GM19099 (cell line): ENCODE measurements around the gene KHSRP.

Source experiments
- POLR2A ChIP-seq: IDR thresholded peaks from 3 replicates; pipeline ENCODE4 v1.6.1; 2011; ENCODE audit warnings: low read depth; ENCODE audit not compliant: insufficient read length; ENCODE audit errors: extremely low read depth

Gene KHSRP

GRCh38 chr19:6424195-6424938 is at the start of gene KHSRP:
Gene KHSRP (minus strand): TSS chr19:6424811. CDS start chr19:6424701, 110 bp downstream.
- TF ChIP-seq POLR2A, result peak; percentile 82

DNA sequence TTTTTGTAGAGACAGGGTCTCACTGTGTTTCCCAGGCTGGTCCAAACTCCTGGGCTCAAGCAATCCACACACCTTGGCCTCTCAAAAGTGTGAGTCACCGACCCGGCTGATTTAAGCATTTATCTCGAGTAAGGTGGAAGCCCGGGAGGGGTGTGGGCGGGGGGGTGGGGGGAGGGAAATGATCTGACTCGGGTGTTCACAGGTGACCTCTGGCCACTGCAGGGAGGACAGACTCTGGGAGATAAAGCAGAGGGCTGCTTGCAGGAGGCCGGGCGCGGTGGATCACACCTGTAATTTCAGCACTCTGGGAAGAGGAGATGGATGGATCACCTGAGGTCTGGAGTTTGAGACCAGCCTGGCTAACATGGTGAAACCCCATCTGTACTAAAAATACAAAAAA is 49.0 kb upstream of the KHSRP start:
- no peak for TF ChIP-seq POLR2A

- no peak for TF ChIP-seq POLR2A
These were observed 48.1 kb upstream of the KHSRP start for GRCh38 chr19:6472713-6473112.

- TF ChIP-seq POLR2A, result no peak
These were observed 46.5 kb upstream of the KHSRP start for GRCh38 chr19:6471076-6471475.

DNA sequence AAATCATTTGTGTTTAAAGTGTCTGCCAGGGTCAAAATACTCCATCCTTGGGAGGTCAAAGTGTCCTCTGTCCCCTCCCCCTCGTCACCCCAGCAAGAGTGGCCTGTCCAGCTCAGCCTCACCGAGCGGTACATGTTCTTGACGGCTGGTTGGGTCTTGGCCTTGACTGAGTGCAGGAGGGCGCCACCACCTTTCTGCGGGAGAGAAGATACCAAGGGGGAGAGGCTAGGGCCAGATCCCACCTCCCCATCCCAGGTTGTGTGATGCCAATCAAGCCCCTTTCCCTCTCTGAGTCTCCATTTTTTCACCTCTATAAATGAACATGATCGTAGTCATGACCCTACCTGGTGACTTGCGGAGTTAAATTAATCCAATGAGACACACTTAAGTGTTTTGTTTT is 45.6 kb upstream of the KHSRP start:
- TF ChIP-seq POLR2A, result no peak

- no peak for TF ChIP-seq POLR2A
These were observed 42.8 kb upstream of the KHSRP start for GRCh38 chr19:6467384-6467783.

DNA sequence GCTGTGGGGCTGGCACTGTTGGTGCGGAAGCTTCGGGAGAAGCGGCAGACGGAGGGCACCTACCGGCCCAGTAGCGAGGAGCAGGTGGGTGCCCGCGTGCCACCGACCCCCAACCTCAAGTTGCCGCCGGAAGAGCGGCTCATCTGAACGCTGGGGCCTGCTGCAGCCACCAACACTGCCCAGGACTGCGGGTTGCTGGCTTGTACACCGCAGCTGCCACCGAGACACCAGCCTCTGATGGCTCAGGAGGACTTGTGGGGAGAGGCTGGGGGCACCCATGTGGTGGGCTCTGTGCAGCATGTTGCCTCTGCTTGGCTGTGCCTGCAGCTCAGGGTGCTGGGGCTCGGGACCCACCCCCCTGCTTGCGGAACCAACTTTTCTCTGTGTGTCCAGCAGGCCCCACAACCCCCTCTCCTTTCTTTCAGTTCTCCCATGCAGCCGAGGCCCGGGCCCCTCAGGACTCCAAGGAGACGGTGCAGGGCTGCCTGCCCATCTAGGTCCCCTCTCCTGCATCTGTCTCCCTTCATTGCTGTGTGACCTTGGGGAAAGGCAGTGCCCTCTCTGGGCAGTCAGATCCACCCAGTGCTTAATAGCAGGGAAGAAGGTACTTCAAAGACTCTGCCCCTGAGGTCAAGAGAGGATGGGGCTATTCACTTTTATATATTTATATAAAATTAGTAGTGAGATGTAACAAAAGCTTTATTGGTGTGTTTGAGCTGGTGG is 42.1 kb upstream of the KHSRP start:
- no peak for TF ChIP-seq POLR2A

- no peak for TF ChIP-seq POLR2A
These were observed 41.1 kb upstream of the KHSRP start for GRCh38 chr19:6465663-6466062.

GRCh38 chr19:6465006-6465405 is 40.4 kb upstream of the KHSRP start:
- TF ChIP-seq POLR2A, result no peak

- TF ChIP-seq POLR2A, result no peak
These were observed 39.7 kb upstream of the KHSRP start, which contains the start of gene CRB3 for GRCh38 chr19:6464070-6464873. Gene CRB3 (plus strand): TSS chr19:6464271. CDS start chr19:6464702, 431 bp downstream.

- TF ChIP-seq POLR2A, result peak; percentile 60
These were observed 35.7 kb upstream of the KHSRP start for GRCh38 chr19:6460099-6460884.

DNA sequence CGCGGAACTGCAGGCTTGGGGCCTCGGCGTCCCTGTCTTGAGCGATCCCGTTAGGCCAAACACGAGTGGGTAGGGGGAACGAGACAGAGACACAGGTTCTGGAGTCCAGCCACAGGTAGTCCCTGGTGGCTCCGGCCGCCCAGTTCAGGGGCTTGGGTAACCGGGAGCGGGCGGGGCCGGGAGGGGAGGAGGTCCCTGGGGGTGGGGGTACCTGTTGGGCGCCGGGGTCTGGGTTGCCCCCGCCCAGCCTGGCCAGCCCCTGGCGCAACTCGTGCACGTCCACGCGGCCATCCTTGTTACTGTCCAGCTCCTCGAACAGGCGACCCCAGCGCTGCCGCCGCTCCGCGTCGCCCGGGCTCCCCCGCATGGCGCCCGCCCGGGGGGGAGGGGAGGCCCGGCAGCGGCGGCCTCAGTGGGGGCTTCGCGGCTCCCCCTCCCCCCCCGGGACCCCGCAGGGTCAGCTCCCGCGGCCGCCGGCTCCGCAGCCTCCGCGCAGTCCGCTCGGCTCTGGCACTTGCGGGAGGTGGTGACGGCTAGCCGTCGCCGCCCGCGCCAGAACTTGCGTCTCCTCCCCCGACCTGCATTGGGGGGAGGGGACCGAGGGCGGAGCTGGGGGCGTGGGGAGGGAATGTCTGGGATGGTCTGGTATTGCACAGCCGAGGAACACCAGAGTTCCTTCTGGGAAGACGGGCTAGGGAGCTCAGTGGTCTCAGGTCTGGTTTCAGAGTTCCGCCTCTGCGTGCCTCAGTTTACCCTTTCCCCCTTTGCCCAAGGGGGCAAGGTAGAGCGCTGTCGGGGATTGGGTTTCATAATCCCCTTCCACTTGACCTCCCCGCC is 34.9 kb upstream of the KHSRP start, which contains the start of gene SLC25A23:
TSS of gene SLC25A23 (minus strand) at position 531 of the 837 bp plus-strand sequence. CDS start at position 367, 164 bp downstream.
- peak; percentile 55 for TF ChIP-seq POLR2A

DNA sequence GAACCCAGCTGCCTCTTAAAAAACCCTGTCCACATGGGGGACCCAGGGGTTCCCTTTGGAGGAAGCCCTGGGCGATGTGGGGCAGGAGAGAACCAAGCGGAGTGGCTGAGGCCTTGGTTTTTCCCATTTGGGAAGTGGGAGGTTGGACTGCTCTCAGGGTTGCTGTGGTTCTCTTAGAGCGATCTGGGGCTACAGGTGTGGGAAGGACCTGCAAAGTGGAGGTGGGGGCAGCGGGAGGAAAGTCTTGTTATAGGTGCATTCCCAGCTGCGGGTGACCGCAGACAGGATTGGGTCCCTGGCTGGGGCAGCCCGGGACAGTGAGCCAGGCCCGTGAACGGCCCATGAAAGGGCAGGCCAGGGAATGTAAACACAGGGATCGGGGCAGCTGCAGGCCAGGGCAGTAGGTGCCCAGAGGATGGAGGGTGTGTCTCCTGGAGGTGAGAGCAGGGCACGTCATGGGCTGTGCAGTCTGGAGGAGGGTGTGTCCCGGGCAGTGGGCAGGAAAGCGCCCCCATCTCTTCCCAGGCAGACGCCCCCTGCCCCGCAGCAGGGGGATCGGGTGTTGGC is 34.2 kb upstream of the KHSRP start:
- no peak for TF ChIP-seq POLR2A

DNA sequence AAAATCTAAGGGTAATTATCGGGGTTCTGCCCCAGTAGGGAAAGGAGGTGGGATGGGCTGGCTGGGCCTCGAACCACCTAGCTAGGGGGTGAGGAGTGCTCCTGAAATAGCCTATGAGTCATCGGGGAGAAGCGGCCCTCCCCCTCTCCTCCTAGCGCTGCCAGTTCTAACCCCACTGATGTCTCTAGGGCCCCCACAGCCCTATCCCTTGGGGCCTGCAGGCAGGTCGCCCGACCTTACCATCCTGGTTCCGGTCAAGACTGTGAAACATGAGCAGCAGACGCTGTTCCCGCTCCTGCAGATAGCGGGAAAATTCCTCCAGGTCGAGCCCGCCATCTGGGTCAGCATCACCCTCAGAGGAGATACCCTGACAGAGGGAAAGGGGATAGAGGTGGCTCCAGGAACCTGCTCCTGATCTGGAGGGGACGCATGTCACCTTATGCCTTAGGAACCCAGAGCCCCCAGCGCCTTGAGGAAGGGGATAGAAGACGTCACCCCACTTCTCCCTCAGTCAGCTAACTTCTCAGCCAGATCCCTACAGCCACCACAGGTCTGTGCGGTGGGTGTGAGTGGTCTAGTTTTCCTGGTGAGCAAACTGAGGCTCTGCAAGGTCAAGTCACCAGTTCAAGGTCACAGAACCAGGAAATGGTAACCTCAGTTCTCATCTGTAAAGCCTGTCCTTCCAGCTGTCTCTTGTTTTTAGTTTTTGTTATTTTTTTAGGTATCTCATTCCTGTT is 33.5 kb upstream of the KHSRP start:
- TF ChIP-seq POLR2A, result peak; percentile 22
